Lung (tissue), 12 donors: ENCODE data around the gene SH3PXD2B. TPM values are rescaled to one million over a fixed set of nuclear protein-coding genes. Genes with fewer than 3 reads are reported as not detected.

ENCODE experiments used
- ATAC-seq: fragments of 200-7000 bp; cut with Tn5 transposase; one replicate; pipeline ENCODE4 v1.9.1; 2020; ENCODE audit warnings: moderate number of reproducible peaks; ENCODE audit not compliant: insufficient read depth, low FRiP score
- DNase-seq, 3 donors: peaks; one replicate each; pipeline ENCODE4 v3.0.0-alpha.2; 2013 to 2017
- H3K27ac ChIP-seq, 2 donors: one replicate each; pipeline ENCODE4 v1.5.1; 2013; ENCODE audit warnings: mild to moderate bottlenecking in 2 of 2, moderate library complexity in 2 of 2, control low read depth in 1 of 2, inconsistent platforms in 1 of 2, low read depth in 1 of 2, low read length in 1 of 2
- H3K27me3 ChIP-seq, 3 donors: one replicate each; pipeline ENCODE4 v1.5.1; 2013; ENCODE audit warnings: low read length in 2 of 3; ENCODE audit not compliant: control insufficient read depth in 3 of 3, insufficient read depth in 3 of 3
- H3K36me3 ChIP-seq, 4 donors: one replicate each; pipeline ENCODE4 v1.5.1; 2013; ENCODE audit warnings: low read length in 4 of 4, mild to moderate bottlenecking in 1 of 4, moderate library complexity in 1 of 4; ENCODE audit not compliant: control insufficient read depth in 4 of 4, insufficient read depth in 4 of 4
- H3K4me1 ChIP-seq, 5 donors: one replicate each; pipeline ENCODE4 v1.5.1; 2013; ENCODE audit warnings: low read length in 5 of 5, mild to moderate bottlenecking in 2 of 5, moderate library complexity in 1 of 5; ENCODE audit not compliant: control insufficient read depth in 5 of 5, insufficient read depth in 5 of 5
- H3K4me3 ChIP-seq: one replicate; pipeline ENCODE4 v1.5.1; 2013; ENCODE audit warnings: mild to moderate bottlenecking, control low read depth, moderate library complexity
- H3K9ac ChIP-seq, 2 donors: one replicate each; pipeline ENCODE4 v1.5.1; 2013; ENCODE audit warnings: low read length in 2 of 2, control low read depth in 1 of 2; ENCODE audit not compliant: insufficient read depth in 1 of 2
- H3K9me3 ChIP-seq, 4 donors: one replicate each; pipeline ENCODE4 v1.5.1; 2013; ENCODE audit warnings: low read length in 3 of 4, mild to moderate bottlenecking in 1 of 4, moderate library complexity in 1 of 4; ENCODE audit not compliant: control insufficient read depth in 4 of 4, insufficient read depth in 3 of 4
- WGBS, 2 donors: extraction: QIAGEN DNeasy Blood & Tissue Kit; methylation state at CpG; one replicate each; pipeline ENCODE4 v1.1.7; 2013; 5-methylcytosine and 5-hydroxymethylcytosine counted together
- polyA plus RNA-seq, 2 donors: library from polyadenylated mRNA; stranded (reverse); fragments of 200-250 nt; gene quantifications; one replicate each; pipeline ENCODE4 v1.2.1, GENCODE V29; 2013
- total RNA-seq, 2 donors: library from RNA; depleted of rRNA in 1 of 2; stranded (reverse); fragments of >200 nt in 1 of 2; gene quantifications; one replicate each; pipeline ENCODE4 v1.2.1, GENCODE V29; 2014 to 2021
- TF ChIP-seq, protein P1 (sequence below): IDR thresholded peaks from 2 replicates; pipeline ENCODE4 v1.5.1; 2012; ENCODE audit warnings: mild to moderate bottlenecking; ENCODE audit errors: control extremely low read depth, extremely low read depth
- donor health status: control.
- donor health status: control.
- donor health status: Bipolar disorder and iron deficiency.
- donor health status: healthy.
- donor health status: DM: yes; HTN: yes; CAD: no.

SH3PXD2B gene
- total and polyA plus RNA-seq, 4 donors = 8.0 to 56.0 (median 21.4) TPM

DNA sequence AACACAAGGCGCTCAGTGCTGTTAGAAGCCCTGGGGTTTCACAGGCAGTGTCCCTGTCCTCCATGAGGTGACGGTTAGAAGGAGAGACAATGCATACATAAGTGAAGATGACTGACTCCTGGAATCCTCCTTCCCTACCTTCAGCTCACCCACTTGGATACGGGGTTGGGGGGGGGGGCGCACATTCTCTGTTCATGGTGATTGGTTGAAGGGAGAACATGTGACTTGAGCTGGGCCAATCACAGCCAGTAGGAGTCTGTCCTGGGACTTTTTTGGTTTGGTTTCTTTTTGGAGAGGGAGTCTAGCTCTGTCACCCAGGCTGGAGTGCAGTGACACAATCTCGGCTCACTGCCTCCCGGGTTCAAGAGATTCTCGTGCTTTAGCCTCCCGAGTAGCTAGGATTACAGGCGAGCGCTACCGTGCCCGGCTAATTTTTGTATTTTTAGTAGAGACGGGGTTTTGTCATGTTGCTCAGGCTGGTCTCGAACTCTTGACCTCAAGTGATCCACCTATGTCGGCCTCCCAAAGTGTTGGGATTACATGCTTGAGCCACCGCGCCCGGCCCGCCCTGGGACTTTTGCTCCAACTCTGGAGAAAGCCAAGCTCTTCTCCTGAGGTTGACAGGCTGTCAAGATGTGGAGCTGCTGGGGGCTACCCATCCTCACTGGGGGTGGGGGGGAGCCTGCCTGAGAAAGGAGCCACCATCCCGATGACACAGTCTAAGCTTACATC is 30.8 kb downstream of the SH3PXD2B start:
- Histone ChIP-seq H3K36me3 (peaks cover 0 to 5% (median 2%) of the 10 kb centered on the region in 4 donors), H3K9me3 (no peaks in the 10 kb centered on the region), H3K27me3 (no peaks in the 10 kb centered on the region), H3K27ac (peak overlapping the region in 1 of 2 donors; percentile 15), H3K4me1 (peaks cover 0 to 40% (median 18%) of the 10 kb centered on the region in 5 donors), H3K9ac (no peak overlapping the region), H3K4me3 (no peak overlapping the region)
- 98% methylated on average over 20 of the region's 20 CpGs for WGBS, 2 donors
- TF ChIP-seq, protein P1, sequence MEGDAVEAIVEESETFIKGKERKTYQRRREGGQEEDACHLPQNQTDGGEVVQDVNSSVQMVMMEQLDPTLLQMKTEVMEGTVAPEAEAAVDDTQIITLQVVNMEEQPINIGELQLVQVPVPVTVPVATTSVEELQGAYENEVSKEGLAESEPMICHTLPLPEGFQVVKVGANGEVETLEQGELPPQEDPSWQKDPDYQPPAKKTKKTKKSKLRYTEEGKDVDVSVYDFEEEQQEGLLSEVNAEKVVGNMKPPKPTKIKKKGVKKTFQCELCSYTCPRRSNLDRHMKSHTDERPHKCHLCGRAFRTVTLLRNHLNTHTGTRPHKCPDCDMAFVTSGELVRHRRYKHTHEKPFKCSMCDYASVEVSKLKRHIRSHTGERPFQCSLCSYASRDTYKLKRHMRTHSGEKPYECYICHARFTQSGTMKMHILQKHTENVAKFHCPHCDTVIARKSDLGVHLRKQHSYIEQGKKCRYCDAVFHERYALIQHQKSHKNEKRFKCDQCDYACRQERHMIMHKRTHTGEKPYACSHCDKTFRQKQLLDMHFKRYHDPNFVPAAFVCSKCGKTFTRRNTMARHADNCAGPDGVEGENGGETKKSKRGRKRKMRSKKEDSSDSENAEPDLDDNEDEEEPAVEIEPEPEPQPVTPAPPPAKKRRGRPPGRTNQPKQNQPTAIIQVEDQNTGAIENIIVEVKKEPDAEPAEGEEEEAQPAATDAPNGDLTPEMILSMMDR = no peak
- DNase-seq (no peak), ATAC-seq (no peak)

DNA sequence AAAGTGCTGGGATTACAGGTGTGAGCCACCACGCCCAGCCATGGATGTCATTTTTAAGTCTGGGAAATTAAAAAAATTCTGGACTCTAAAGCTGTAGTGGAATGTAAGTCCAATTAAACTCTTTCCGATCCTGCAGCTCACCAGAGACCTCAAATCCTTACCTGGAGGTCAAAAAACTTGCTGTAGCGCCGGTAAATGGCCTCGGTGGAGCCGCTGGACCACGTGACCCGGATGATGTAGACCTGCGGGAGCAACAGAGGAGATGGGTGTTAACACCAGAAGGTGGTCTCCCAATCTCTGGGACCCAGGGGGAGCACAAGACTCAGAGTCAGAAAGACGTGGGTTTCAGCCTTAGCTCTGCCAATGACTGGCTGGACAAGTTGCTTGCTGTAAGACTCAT is 32.1 kb downstream of the SH3PXD2B start:
- H3K27me3 ChIP-seq = no peaks in the 10 kb centered on the region
- no peak for ATAC-seq
- TF ChIP-seq, protein P1 = no peak
- H3K4me3 ChIP-seq = no peak overlapping the region
- peaks cover 0 to 52% (median 17%) of the 10 kb centered on the region in 5 donors for H3K4me1 ChIP-seq
- peaks cover 0 to 5% (median 2%) of the 10 kb centered on the region in 4 donors for H3K36me3 ChIP-seq
- H3K9me3 ChIP-seq = no peaks in the 10 kb centered on the region
- H3K9ac ChIP-seq = no peak overlapping the region
- DNase-seq = no peak
- H3K27ac ChIP-seq = no peak overlapping the region
- 90 to 95% methylated on average over 10 of the region's 10 CpGs for WGBS, 2 donors

DNA sequence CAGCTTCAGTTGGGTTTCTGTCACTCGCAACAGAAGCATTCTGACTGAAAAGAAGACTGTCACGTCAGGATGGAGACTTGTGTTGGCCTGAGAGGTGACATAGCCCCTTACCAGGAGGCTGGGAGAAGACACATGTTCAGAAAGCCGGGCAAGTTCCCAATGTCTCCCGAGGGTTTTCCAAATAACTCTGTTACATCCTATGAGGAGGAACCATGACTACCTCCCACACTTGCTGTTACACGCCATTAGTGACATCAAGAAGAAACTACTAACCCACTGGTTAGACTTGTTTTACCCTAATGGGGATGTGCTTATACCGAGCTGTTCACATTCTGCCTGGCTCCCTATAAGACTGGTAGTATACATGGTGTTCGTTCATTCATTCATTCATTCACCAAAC is 33.3 kb downstream of the SH3PXD2B start:
- ATAC-seq = no peak
- WGBS, 2 donors = 85 to 94% methylated on average over 7 of the region's 7 CpGs

More for the DNA sequence above, 33.3 kb downstream of the SH3PXD2B start:
- H3K4me3 ChIP-seq = no peak overlapping the region
- H3K36me3 ChIP-seq = peaks cover 0 to 7% (median 3%) of the 10 kb centered on the region in 4 donors
- H3K27me3 ChIP-seq = no peaks in the 10 kb centered on the region
- H3K4me1 ChIP-seq = peaks cover 0 to 47% (median 15%) of the 10 kb centered on the region in 5 donors
- TF ChIP-seq, protein P1 = no peak
- H3K27ac ChIP-seq = peak overlapping the region in 1 of 2 donors; percentile 79
- no peaks in the 10 kb centered on the region for H3K9me3 ChIP-seq
- peak overlapping the region in 1 of 2 donors; percentile 27 for H3K9ac ChIP-seq
- DNase-seq = no peak
